Sigmoid colon (tissue), 7 donors: ENCODE results near the gene TANGO6. TPM values are rescaled to one million over a fixed set of nuclear protein-coding genes. Genes with fewer than 3 reads are reported as not detected.

Experiments
- DNase-seq: peaks from one replicate; pipeline ENCODE4 v3.0.0-alpha.2; 2019
- H3K27ac ChIP-seq, 4 donors: fragments of 200-600 bp; sonication (generic); one replicate each; pipeline ENCODE4 v1.5.1; 2016 to 2019; ENCODE audit warnings: mild to moderate bottlenecking in 1 of 4
- H3K27me3 ChIP-seq, 3 donors: fragments of 200-600 bp; sonication (generic); one replicate each; pipeline ENCODE4 v1.5.1; 2019; ENCODE audit warnings: mild to moderate bottlenecking in 1 of 3
- H3K36me3 ChIP-seq, 4 donors: fragments of 200-600 bp; sonication (generic); one replicate each; pipeline ENCODE4 v1.5.1; 2016 to 2019
- H3K4me1 ChIP-seq, 4 donors: fragments of 200-600 bp; sonication (generic); one replicate each; pipeline ENCODE4 v1.5.1; 2017 to 2019
- H3K4me3 ChIP-seq, 4 donors: fragments of 200-600 bp; sonication (generic); one replicate each; pipeline ENCODE4 v1.5.1; 2017 to 2019; ENCODE audit warnings: mild to moderate bottlenecking in 2 of 4, moderate library complexity in 1 of 4
- H3K9me3 ChIP-seq, 4 donors: fragments of 200-600 bp in 3 of 4; sonication (generic) in 3 of 4; one replicate each; pipeline versions ENCODE4 v1.5.1 to v1.6.1; 2013 to 2019
- CTCF ChIP-seq, 4 experiments: fragments of 450-650 bp in 3 of 4; fragments of 200-600 bp in 1 of 4; IDR thresholded peaks; one replicate each; pipeline ENCODE4 v1.5.1; 2016 to 2019; ENCODE audit warnings: antibody characterized with exemption in 4 of 4, mild to moderate bottlenecking in 3 of 4, moderate library complexity in 2 of 4
- EP300 ChIP-seq, 4 donors: sonication (generic); formaldehyde crosslinking; IDR thresholded peaks; one replicate each; pipeline ENCODE4 v1.6.1; 2017; ENCODE audit warnings: antibody characterized with exemption in 4 of 4
- POLR2A ChIP-seq, 2 donors: fragments of 450-650 bp; IDR thresholded peaks; one replicate each; pipeline ENCODE4 v1.6.1; 2016; ENCODE audit warnings: antibody characterized with exemption in 2 of 2, mild to moderate bottlenecking in 2 of 2, moderate library complexity in 2 of 2
- POLR2AphosphoS5 ChIP-seq, 4 donors: sonication (generic); formaldehyde crosslinking; IDR thresholded peaks; one replicate each; pipeline ENCODE4 v1.6.1; 2017; ENCODE audit warnings: antibody characterized with exemption in 4 of 4
- WGBS, 2 donors: extraction: QIAGEN DNeasy Blood & Tissue Kit; methylation state at CpG; one replicate each; pipeline ENCODE4 v1.1.7; 2013; 5-methylcytosine and 5-hydroxymethylcytosine counted together
- intact Hi-C: fragments of 100-400 bp; cut with DNase I; formaldehyde crosslinking; loops from one replicate; pipeline ENCODE4 v1.15.1; 2023
- polyA plus RNA-seq, 3 donors: library from polyadenylated mRNA; stranded (reverse); fragments of 200-250 nt; gene quantifications; one replicate each; pipeline ENCODE4 v1.2.3, GENCODE V29; 2013
- total RNA-seq, 4 donors: library from RNA; depleted of rRNA; stranded (reverse); fragments of >200 nt; gene quantifications; one replicate each; pipeline ENCODE4 v1.1.0, GENCODE V29; 2016
- donor health status: healthy with polysubstance abuse.
- donor health status: Bipolar disorder and iron deficiency.
- donor health status: healthy.

Gene TANGO6
- total and polyA plus RNA-seq, 7 donors, result 0.92 to 23.5 (median 16.0) TPM

GRCh38 chr16:68997564-68997963, 154.2 kb downstream of the TANGO6 start:
- no peak for TF ChIP-seq POLR2AphosphoS5 (IDR thresholded peaks at IDR 0.05)
- no peak for TF ChIP-seq POLR2A (IDR thresholded peaks at IDR 0.05)
- TF ChIP-seq EP300 (IDR thresholded peaks at IDR 0.05), result no peak
- no peak for TF ChIP-seq CTCF (IDR thresholded peaks at IDR 0.05)
- Histone ChIP-seq H3K9me3 (no peaks in the 10 kb centered on the region), H3K36me3 (no peaks in the 10 kb centered on the region), H3K4me3 (no peak overlapping the region), H3K27ac (no peak overlapping the region), H3K27me3 (no peaks in the 10 kb centered on the region), H3K4me1 (no peaks in the 10 kb centered on the region)
- 91 to 98% methylated on average over 1 of the region's 1 CpG for WGBS, 2 donors
- no peak for DNase-seq
- intact Hi-C loops, result no loop called here

GRCh38 chr16:68999114-68999513, 155.8 kb downstream of the TANGO6 start:
- no peaks in the 10 kb centered on the region for H3K27me3 ChIP-seq
- H3K36me3 ChIP-seq, result no peaks in the 10 kb centered on the region
- H3K4me1 ChIP-seq, result no peaks in the 10 kb centered on the region
- no peak for DNase-seq
- intact Hi-C loops, result no loop called here
- no peaks in the 10 kb centered on the region for H3K9me3 ChIP-seq
- H3K4me3 ChIP-seq, result no peak overlapping the region
- TF ChIP-seq CTCF (IDR thresholded peaks at IDR 0.05) (no peak), POLR2A (IDR thresholded peaks at IDR 0.05) (no peak), POLR2AphosphoS5 (IDR thresholded peaks at IDR 0.05) (no peak), EP300 (IDR thresholded peaks at IDR 0.05) (no peak)
- H3K27ac ChIP-seq, result no peak overlapping the region
- 86 to 97% methylated on average over 1 of the region's 1 CpG for WGBS, 2 donors

- Histone ChIP-seq H3K27ac (no peak overlapping the region), H3K4me3 (no peak overlapping the region), H3K4me1 (no peaks in the 10 kb centered on the region), H3K36me3 (no peaks in the 10 kb centered on the region), H3K27me3 (no peaks in the 10 kb centered on the region), H3K9me3 (no peaks in the 10 kb centered on the region)
- WGBS, 2 donors, result 87 to 90% methylated on average over 1 of the region's 1 CpG
- intact Hi-C loops, result no loop called here
- no peak for DNase-seq
- TF ChIP-seq POLR2AphosphoS5 (IDR thresholded peaks at IDR 0.05) (no peak), POLR2A (IDR thresholded peaks at IDR 0.05) (no peak), EP300 (IDR thresholded peaks at IDR 0.05) (no peak), CTCF (IDR thresholded peaks at IDR 0.05) (no peak)
These were observed 160.2 kb downstream of the TANGO6 start for GRCh38 chr16:69003500-69003899.

GRCh38 chr16:69005641-69006355, 162.5 kb downstream of the TANGO6 start:
- Histone ChIP-seq H3K4me1 (no peaks in the 10 kb centered on the region), H3K36me3 (peaks cover 0 to 9% (median 0%) of the 10 kb centered on the region in 4 donors), H3K9me3 (no peaks in the 10 kb centered on the region), H3K27ac (no peak overlapping the region), H3K4me3 (no peak overlapping the region), H3K27me3 (no peaks in the 10 kb centered on the region)
- no peak for DNase-seq
- intact Hi-C loops, result no loop called here
- 55 to 73% methylated on average over 5 of the region's 5 CpGs for WGBS, 2 donors
- TF ChIP-seq EP300 (IDR thresholded peaks at IDR 0.05), result no peak
- TF ChIP-seq CTCF (IDR thresholded peaks at IDR 0.05), result no peak
- no peak for TF ChIP-seq POLR2A (IDR thresholded peaks at IDR 0.05)
- TF ChIP-seq POLR2AphosphoS5 (IDR thresholded peaks at IDR 0.05), result no peak

- intact Hi-C loops, result no loop called here
- Histone ChIP-seq H3K9me3 (no peaks in the 10 kb centered on the region), H3K27me3 (no peaks in the 10 kb centered on the region), H3K4me3 (no peak overlapping the region), H3K4me1 (no peaks in the 10 kb centered on the region), H3K27ac (no peak overlapping the region), H3K36me3 (peaks cover 0 to 9% (median 0%) of the 10 kb centered on the region in 4 donors)
- no peak for DNase-seq
- TF ChIP-seq EP300 (IDR thresholded peaks at IDR 0.05), result no peak
- no peak for TF ChIP-seq POLR2A (IDR thresholded peaks at IDR 0.05)
- TF ChIP-seq CTCF (IDR thresholded peaks at IDR 0.05), result no peak
- no peak for TF ChIP-seq POLR2AphosphoS5 (IDR thresholded peaks at IDR 0.05)
These were observed 169.6 kb downstream of the TANGO6 start for GRCh38 chr16:69012906-69013305.
